Endothelial cell of umbilical vein (primary cell): ENCODE measurements around the gene RASIP1. TPM values are rescaled to one million over a fixed set of nuclear protein-coding genes. Genes with fewer than 3 reads are reported as not detected.
A peak's percentile ranks its signal among the peaks of the same experiment; 100 is the strongest.

ENCODE experiments used
- BruUV-seq: library from RNA; stranded (reverse); fragments of 400-500 nt; replicated peaks from 2 replicates; lab custom pipeline; 2021; lab: Mats Ljungman, UMichigan
- CTCF ChIA-PET: fragments of 300-600, 350-600 bp; sonication (Branson Sonifier 250); formaldehyde crosslinking; loops from one replicate; lab custom pipeline; 2021; ENCODE audit warnings: antibody characterized with exemption, inconsistent platforms; lab: Charles Lee
- POLR2A ChIA-PET: fragments of 300-600, 350-600 bp; sonication (Branson Sonifier 250); formaldehyde crosslinking; loops from one replicate; lab custom pipeline; 2021; ENCODE audit warnings: antibody characterized with exemption, inconsistent platforms; lab: Charles Lee
- DNase-seq: peaks from one replicate; pipeline ENCODE4 v3.0.0-alpha.2; 2011; ENCODE audit warnings: low read depth, low spot score
- FAIRE-seq: peaks from 2 replicates; lab custom pipeline; 2011; peaks lifted over from hg19 to GRCh38; lab: Jason Lieb, UNC
- H2AFZ ChIP-seq: 2 replicates; pipeline ENCODE4 v1.6.0; 2012; ENCODE audit warnings: low read depth, low read length, control low read depth, inconsistent platforms
- H3K27ac ChIP-seq: 2 replicates; pipeline ENCODE4 v1.5.1; 2011; ENCODE audit warnings: low read depth, mild to moderate bottlenecking, control low read depth, low read length, moderate library complexity; ENCODE audit not compliant: insufficient read depth
- H3K27me3 ChIP-seq, 2 experiments: 2 replicates each; pipeline versions ENCODE4 v1.6.0 to v1.6.1; 2011; ENCODE audit warnings: low read length in 2 of 2, mixed read lengths in 1 of 2; ENCODE audit not compliant: control insufficient read depth in 2 of 2, insufficient read depth in 2 of 2
- H3K36me3 ChIP-seq, 2 experiments: 2 replicates in 1 of 2; 3 replicates in 1 of 2; pipeline ENCODE4 v1.5.1; 2011; ENCODE audit warnings: low read length in 2 of 2, mild to moderate bottlenecking in 1 of 2, moderate library complexity in 1 of 2; ENCODE audit not compliant: control insufficient read depth in 2 of 2, insufficient read depth in 2 of 2; ENCODE audit errors: extremely low read depth in 1 of 2
- H3K4me1 ChIP-seq: 3 replicates; pipeline ENCODE4 v1.5.1; 2011; ENCODE audit warnings: mild to moderate bottlenecking, low read length; ENCODE audit not compliant: control insufficient read depth, insufficient read depth; ENCODE audit errors: extremely low read depth
- H3K4me2 ChIP-seq: 2 replicates; pipeline ENCODE4 v1.6.1; 2011; ENCODE audit warnings: low read length, control low read depth, mixed read lengths; ENCODE audit not compliant: insufficient read depth
- H3K4me3 ChIP-seq, 3 experiments: fragments of 200-600 bp in 1 of 3; sonication (generic), shearing (Covaris generic) in 1 of 3; replicated peaks in 1 of 3; 2 replicates each; pipeline ENCODE4 v1.5.1; 2011 to 2016; ENCODE audit warnings: control low read depth in 3 of 3, low read length in 3 of 3, mild to moderate bottlenecking in 2 of 3, inconsistent platforms in 1 of 3, low read depth in 1 of 3, moderate library complexity in 1 of 3; ENCODE audit not compliant: insufficient read depth in 1 of 3
- H3K79me2 ChIP-seq: 2 replicates; pipeline ENCODE4 v1.6.0; 2012; ENCODE audit warnings: low read length, inconsistent platforms; ENCODE audit not compliant: control insufficient read depth, insufficient read depth
- H3K9ac ChIP-seq: replicated peaks from 2 replicates; pipeline ENCODE3; 2011; ENCODE audit warnings: low read length, control low read depth; ENCODE audit not compliant: insufficient read depth; ENCODE audit errors: extremely low read depth
- H3K9me1 ChIP-seq: replicated peaks from 3 replicates; pipeline ENCODE4 v1.6.0; 2011; ENCODE audit warnings: mild to moderate bottlenecking, low read length; ENCODE audit not compliant: control insufficient read depth, insufficient read depth; ENCODE audit errors: extremely low read depth
- H3K9me3 ChIP-seq: replicated peaks from 2 replicates; pipeline ENCODE4 v1.5.1; 2012; ENCODE audit warnings: low read length, inconsistent platforms; ENCODE audit not compliant: control insufficient read depth, insufficient read depth
- H4K20me1 ChIP-seq: replicated peaks from 2 replicates; pipeline ENCODE3; 2011; ENCODE audit warnings: mild to moderate bottlenecking, low read length; ENCODE audit not compliant: control insufficient read depth, insufficient read depth; ENCODE audit errors: extremely low read depth
- EZH2 ChIP-seq: IDR thresholded peaks from 2 replicates; pipeline ENCODE4 v1.6.1; 2012; ENCODE audit warnings: borderline replicate concordance, low read depth, mild to moderate bottlenecking, moderate library complexity, low read length, inconsistent platforms; ENCODE audit not compliant: severe bottlenecking
- FOS ChIP-seq: IDR thresholded peaks from 2 replicates; pipeline ENCODE4 v1.6.1; 2011; ENCODE audit warnings: mild to moderate bottlenecking, low read length, moderate library complexity, borderline replicate concordance; ENCODE audit not compliant: insufficient read depth
- GATA2 ChIP-seq: IDR thresholded peaks from 2 replicates; pipeline ENCODE4 v1.7.0; 2011; ENCODE audit warnings: low read depth, mild to moderate bottlenecking, moderate library complexity, mixed read lengths, low read length; ENCODE audit not compliant: insufficient read length, insufficient read depth
- JUN ChIP-seq: IDR thresholded peaks from 2 replicates; pipeline ENCODE4 v1.6.1; 2011; ENCODE audit warnings: borderline replicate concordance, low read depth; ENCODE audit not compliant: insufficient read length, insufficient read depth
- MYC ChIP-seq: IDR thresholded peaks from one replicate; pipeline ENCODE4 v1.6.1; 2011; ENCODE audit warnings: mild to moderate bottlenecking, low read depth, low read length
- POLR2AphosphoS5 ChIP-seq: IDR thresholded peaks from 2 replicates; pipeline ENCODE4 v1.6.1; 2012; ENCODE audit warnings: low read depth, mild to moderate bottlenecking, control low read depth, low read length, moderate library complexity; ENCODE audit not compliant: insufficient read depth
- dilution Hi-C: fragments of 300-500 bp; cut with MboI; formaldehyde crosslinking; loops from one replicate; pipeline ENCODE4 v1.15.0; 2019; ENCODE audit warnings: low sequenced_read_pairs; ENCODE audit not compliant: extremely low pct_ligation_motif_present
- intact Hi-C: fragments of 100-400 bp; cut with micrococcal nuclease; formaldehyde crosslinking; loops from one replicate; pipeline ENCODE4 v1.10.0; 2022
- polyA plus RNA-seq, 4 experiments: library from polyadenylated mRNA; depleted of rRNA in 3 of 4; stranded (reverse) in 3 of 4; unstranded in 1 of 4; fragments of >200 nt; gene quantifications; 2 replicates each; pipeline versions ENCODE4 v1.2.1 to v1.2.3, GENCODE V29; 2011 to 2012; ENCODE audit warnings: missing spikeins in 1 of 4
- total RNA-seq: library from RNA; stranded (reverse); gene quantifications from 2 replicates; pipeline ENCODE4 v1.2.3, GENCODE V29; 2021
- TF ChIP-seq, protein P1 (sequence below), 2 donors: IDR thresholded peaks; 1 replicate in 1 of 2; 2 replicates in 1 of 2; pipeline ENCODE4 v1.5.1; 2011; ENCODE audit warnings: low read length in 2 of 2, mild to moderate bottlenecking in 2 of 2, moderate library complexity in 2 of 2, control low read depth in 1 of 2, inconsistent platforms in 1 of 2, low read depth in 1 of 2; ENCODE audit not compliant: insufficient read depth in 1 of 2; ENCODE audit errors: extremely low read depth in 1 of 2
- TF ChIP-seq, protein P2 (sequence below): IDR thresholded peaks from 2 replicates; pipeline ENCODE4 v1.6.1; 2011; ENCODE audit not compliant: insufficient read depth, insufficient read length

Gene RASIP1
- total and polyA plus RNA-seq, 2 donors (not counting 3 experiments of a cell fraction or from before 2014, with no cell fraction given) = 66.2 to 82.1 TPM

DNA sequence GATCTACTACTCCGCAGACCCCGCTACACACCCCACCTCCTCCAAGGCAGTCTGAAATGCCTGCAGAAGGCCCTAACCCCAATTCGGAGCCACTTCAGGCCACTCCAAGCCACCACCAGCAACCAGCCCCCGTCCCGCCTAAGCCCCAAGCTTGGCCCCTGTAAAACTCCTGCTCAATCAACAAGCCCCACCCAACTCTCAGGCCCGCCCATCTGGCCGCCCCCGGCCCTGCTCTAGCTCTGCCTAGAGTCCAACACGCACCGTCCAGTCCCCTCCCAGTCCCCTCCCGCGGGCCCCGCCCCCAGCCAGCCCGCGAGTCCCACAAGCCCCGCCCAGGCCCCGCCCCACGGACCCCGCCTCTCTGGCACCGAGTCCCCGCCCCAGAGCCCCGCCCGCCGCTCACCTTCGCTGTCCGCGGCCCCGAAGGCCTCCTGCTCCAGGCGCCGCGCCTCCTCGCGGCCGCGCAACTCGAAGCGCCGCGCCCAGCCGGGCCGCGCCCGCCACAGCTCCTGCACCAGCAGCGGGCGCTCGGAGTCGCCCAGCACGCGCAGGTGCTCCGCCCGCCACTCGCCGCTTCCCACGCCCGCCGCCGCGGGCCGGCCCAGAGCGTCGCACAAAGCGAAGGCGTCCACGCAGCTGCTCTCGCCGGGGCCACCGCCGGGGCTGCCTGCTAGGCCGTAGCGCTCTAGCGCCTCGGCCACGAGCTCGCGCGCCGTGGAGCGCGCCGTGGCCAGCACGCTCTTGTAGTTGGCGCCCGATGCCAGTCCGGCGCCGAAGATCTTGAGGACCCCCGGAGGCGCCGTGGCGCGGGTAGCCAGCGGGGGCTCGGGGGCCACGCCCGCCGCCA is 1.6 kb downstream of the RASIP1 start:
- Histone ChIP-seq H3K4me3 (peak overlapping the region; percentile 73 to 80 (median 77)), H3K27me3 (no peaks in the 10 kb centered on the region), H3K27ac (peak overlapping the region; percentile 8), H4K20me1 (peaks cover 6% of the 10 kb centered on the region), H3K9me1 (no peaks in the 10 kb centered on the region), H3K79me2 (peaks cover 43% of the 10 kb centered on the region), H3K36me3 (peaks cover 3 to 8% of the 10 kb centered on the region in 2 experiments), H2AFZ (peak overlapping the region; percentile 22), H3K4me2 (peak overlapping the region; percentile 94), H3K9ac (peak overlapping the region; percentile 61), H3K4me1 (peaks cover 24% of the 10 kb centered on the region), H3K9me3 (no peaks in the 10 kb centered on the region)
- intact Hi-C loops (loop anchor here (1.0 to 5.0 kb wide), 4 partner anchors 13 to 99 kb away; partner anchors contain the start of genes CA11 and HSD17B14), dilution Hi-C loops (no loop called here)
- CTCF ChIA-PET = interaction anchor here (0.6 to 3.5 kb wide), 28 partner anchors 9 to 232 kb away, joined by 3 to 54 read pairs (median 5); partner anchors contain the start of genes CA11, FUT1, HSD17B14 and IZUMO1
- no TSS peak for BruUV-seq
- no peak for TF ChIP-seq FOS
- no peak for TF ChIP-seq GATA2
- no peak for TF ChIP-seq MYC
- TF ChIP-seq JUN = no peak
- TF ChIP-seq, protein P1, sequence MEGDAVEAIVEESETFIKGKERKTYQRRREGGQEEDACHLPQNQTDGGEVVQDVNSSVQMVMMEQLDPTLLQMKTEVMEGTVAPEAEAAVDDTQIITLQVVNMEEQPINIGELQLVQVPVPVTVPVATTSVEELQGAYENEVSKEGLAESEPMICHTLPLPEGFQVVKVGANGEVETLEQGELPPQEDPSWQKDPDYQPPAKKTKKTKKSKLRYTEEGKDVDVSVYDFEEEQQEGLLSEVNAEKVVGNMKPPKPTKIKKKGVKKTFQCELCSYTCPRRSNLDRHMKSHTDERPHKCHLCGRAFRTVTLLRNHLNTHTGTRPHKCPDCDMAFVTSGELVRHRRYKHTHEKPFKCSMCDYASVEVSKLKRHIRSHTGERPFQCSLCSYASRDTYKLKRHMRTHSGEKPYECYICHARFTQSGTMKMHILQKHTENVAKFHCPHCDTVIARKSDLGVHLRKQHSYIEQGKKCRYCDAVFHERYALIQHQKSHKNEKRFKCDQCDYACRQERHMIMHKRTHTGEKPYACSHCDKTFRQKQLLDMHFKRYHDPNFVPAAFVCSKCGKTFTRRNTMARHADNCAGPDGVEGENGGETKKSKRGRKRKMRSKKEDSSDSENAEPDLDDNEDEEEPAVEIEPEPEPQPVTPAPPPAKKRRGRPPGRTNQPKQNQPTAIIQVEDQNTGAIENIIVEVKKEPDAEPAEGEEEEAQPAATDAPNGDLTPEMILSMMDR (IDR thresholded peaks at IDR 0.05; ENCODE audit: extremely low read depth in 1 of 2, insufficient read depth in 1 of 2, low read depth in 1 of 2, low read length in 2 of 2) = peak; percentile 29 to 30
- no peak for TF ChIP-seq EZH2
- peak; percentile 52 for TF ChIP-seq POLR2AphosphoS5
- TF ChIP-seq, protein P2, sequence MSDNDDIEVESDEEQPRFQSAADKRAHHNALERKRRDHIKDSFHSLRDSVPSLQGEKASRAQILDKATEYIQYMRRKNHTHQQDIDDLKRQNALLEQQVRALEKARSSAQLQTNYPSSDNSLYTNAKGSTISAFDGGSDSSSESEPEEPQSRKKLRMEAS = no peak
- FAIRE-seq = peak; percentile 88
- POLR2A ChIA-PET = interaction anchor here (0.6 to 1.0 kb wide), 4 partner anchors 13 to 1656 kb away, joined by 3 to 5 read pairs (median 4); no protein-coding TSS in a partner anchor
- peak; percentile 94 for DNase-seq
